ENCODE measurements around the gene DTHD1.

The DTHD1 gene

GRCh38 chr4:36348403-36348938 lies 67.1 kb downstream of the DTHD1 start:
- DNase-seq (ENCODE audit: low read depth in 2 of 2): no peak

GRCh38 chr4:36349938-36350549 lies 68.6 kb downstream of the DTHD1 start:
- DNase-seq (ENCODE audit: low read depth in 2 of 2): no peak

- DNase-seq (ENCODE audit: low read depth in 2 of 2): peak; percentile 53 to 60
Observed at GRCh38 chr4:36351082-36351666, 69.8 kb downstream of the DTHD1 start.

- DNase-seq (ENCODE audit: low read depth in 2 of 2): no peak
Observed at GRCh38 chr4:36353998-36354397, 72.6 kb downstream of the DTHD1 start.

DNA sequence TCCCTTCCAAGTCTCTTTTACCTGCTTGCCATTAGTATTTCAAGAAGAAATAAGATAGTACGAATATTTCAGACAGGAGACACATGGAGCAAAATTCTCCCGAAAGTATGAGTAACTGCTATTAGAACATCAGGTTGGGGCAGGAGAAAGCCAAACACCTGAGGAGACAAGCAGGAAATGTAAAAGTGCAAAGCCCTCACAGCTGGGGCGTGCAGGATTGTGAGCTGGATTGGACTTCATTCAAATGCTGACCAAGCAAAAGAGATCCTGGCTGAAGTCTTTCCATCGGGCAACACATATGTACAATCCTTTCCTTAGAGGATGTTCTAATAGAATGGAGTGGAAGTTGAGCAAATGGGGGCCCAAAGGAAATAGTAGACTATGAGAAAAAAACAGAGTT lies 76.8 kb downstream of the DTHD1 start:
- DNase-seq (ENCODE audit: low read depth in 2 of 2): no peak

DNA sequence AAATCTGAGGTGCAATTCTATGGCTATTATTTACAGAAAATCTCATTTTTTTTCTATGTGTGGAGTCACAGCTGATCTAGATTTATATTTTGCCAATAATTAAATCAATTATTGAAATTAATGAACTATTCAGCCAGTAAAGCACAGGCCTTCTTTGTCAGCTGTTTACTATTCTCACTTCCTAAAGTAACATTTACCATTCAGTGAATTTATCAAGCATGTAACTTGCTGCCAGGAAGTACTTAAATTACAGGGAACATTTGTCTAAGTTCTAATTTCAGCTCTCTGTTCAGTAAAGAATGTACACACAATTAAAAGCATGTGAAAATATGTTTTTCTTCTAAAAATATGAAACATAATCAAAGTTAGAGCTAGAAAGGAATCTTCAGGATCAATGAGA lies 79.3 kb downstream of the DTHD1 start:
- DNase-seq (ENCODE audit: low read depth in 2 of 2): no peak

- no peak for DNase-seq (ENCODE audit: low read depth in 2 of 2)
Observed at GRCh38 chr4:36363024-36363423, 81.6 kb downstream of the DTHD1 start.

- DNase-seq (ENCODE audit: low read depth in 2 of 2): no peak
Observed at GRCh38 chr4:36374836-36375511, 93.6 kb downstream of the DTHD1 start.

- DNase-seq (ENCODE audit: low read depth in 2 of 2): no peak
Observed at GRCh38 chr4:36385951-36386571, 104.6 kb downstream of the DTHD1 start.

GRCh38 chr4:36386691-36387090 lies 105.3 kb downstream of the DTHD1 start:
- DNase-seq (ENCODE audit: low read depth in 2 of 2): no peak

GRCh38 chr4:36388710-36389109 lies 107.3 kb downstream of the DTHD1 start:
- no peak for DNase-seq (ENCODE audit: low read depth in 2 of 2)

DNA sequence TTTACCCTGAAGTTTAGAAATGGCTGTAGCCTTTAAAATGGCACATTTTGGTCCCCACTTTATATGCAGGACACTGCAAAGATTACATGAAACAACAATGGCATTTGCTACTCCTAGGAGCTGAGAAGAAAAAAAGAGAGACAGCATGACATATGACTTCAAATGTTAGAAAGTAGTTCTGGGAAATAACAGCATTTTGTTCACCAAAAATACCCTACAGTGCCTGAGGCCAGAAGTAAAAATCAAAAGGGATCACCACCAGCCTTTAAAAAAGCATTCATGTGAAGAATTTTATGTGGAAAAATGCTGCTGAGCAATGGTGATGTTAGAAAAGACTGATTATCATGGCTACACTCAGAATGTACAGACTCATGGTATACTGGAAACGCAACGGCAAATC lies 110.0 kb downstream of the DTHD1 start:
- no peak for DNase-seq (ENCODE audit: low read depth in 2 of 2)

DNA sequence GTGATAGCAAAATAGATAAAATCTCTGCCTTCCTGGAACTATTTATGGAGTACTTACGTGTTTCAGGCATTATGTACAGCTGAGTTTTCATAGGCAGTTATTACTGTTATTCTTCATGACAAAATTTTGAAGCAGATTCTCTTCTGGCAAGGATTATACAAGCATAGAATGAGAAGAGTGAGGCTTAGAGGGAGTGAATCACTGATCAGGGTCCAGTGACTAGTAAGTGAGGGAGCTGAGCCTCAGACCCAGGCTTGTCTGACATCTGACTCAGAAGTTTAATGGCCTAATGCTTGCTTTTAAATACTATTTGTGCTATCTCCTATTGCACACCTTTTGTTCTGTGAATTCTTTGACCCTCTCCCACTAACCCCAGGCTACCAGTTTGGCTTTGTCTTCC lies 110.6 kb downstream of the DTHD1 start:
- DNase-seq (ENCODE audit: low read depth in 2 of 2): no peak

- DNase-seq (ENCODE audit: low read depth in 2 of 2): no peak
Observed at GRCh38 chr4:36392916-36393315, 111.5 kb downstream of the DTHD1 start.
